T-helper 1 cell treated with Interleukin-12 subunit alpha and Interleukin-12 subunit beta and Interleukin-4 antibody, amounts not matched to agents 30 μg/mL and 1 μg/mL, for 36 hours (primary cell): ENCODE measurements around the gene CHST11.

Experiments used
- H3K27ac Mint-ChIP-seq: one replicate; pipeline ENCODE4 v1.8.0; 2021; ENCODE audit warnings: mild to moderate bottlenecking, mixed read lengths
- H3K27me3 Mint-ChIP-seq: one replicate; pipeline ENCODE4 v1.8.0; 2021; ENCODE audit warnings: low read depth, mixed read lengths
- H3K36me3 Mint-ChIP-seq: one replicate; pipeline ENCODE4 v1.8.0; 2021; ENCODE audit warnings: low read depth, mixed read lengths
- H3K4me1 Mint-ChIP-seq: one replicate; pipeline ENCODE4 v1.8.0; 2021; ENCODE audit warnings: low read depth, mixed read lengths
- H3K4me3 Mint-ChIP-seq: one replicate; pipeline ENCODE4 v1.8.0; 2021; ENCODE audit warnings: mild to moderate bottlenecking, moderate library complexity, mixed read lengths
- H3K9me3 Mint-ChIP-seq: one replicate; pipeline ENCODE4 v1.8.0; 2021; ENCODE audit warnings: mixed read lengths

Gene CHST11

DNA sequence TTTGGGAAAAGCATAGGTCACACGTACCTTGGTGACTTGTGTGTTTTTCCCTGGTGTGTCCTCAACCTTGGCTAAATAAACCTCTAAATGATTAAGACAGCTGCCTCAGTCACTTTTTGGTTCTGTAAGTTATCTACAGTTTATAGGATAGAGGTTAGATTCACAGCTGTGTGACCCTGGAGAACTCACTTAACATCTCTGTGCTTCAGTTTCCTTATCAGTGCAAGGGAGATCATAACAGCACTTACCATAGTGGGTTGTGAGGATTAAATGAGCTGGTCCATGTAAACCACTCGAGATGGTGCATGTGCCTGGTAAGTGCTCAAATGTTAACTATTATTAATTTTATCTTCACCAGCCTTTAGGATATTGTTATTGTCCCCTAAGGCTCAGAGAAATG, 35.4 kb upstream of the CHST11 start:
- Mint-ChIP-seq H3K27ac (no peak overlapping the region), H3K36me3 (no peaks in the 10 kb centered on the region), H3K4me1 (peaks cover 6% of the 10 kb centered on the region), H3K9me3 (no peaks in the 10 kb centered on the region), H3K27me3 (no peaks in the 10 kb centered on the region), H3K4me3 (no peak overlapping the region)

DNA sequence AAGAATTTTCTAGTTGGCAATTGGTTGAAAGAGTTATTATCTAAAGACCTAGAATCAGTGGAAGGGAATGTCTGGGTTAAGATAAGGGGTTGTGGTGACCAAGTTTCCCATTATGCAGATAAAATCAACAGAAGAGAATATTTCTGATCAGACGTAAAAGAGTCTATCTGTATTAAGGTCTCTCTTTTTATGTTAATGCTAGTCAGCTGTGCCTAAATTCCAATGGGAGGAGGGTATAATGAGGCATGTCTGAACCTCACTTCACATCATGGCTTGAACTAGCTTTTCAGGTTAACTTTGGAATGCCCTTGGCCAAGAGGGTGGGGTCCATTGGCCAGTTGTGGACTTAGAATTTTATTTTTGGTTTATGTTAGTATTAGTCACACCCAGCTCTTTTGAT, 34.3 kb upstream of the CHST11 start:
- Mint-ChIP-seq H3K27me3 (no peaks in the 10 kb centered on the region), H3K4me3 (no peak overlapping the region), H3K9me3 (no peaks in the 10 kb centered on the region), H3K4me1 (peaks cover 11% of the 10 kb centered on the region), H3K36me3 (peaks cover 1% of the 10 kb centered on the region), H3K27ac (no peak overlapping the region)

DNA sequence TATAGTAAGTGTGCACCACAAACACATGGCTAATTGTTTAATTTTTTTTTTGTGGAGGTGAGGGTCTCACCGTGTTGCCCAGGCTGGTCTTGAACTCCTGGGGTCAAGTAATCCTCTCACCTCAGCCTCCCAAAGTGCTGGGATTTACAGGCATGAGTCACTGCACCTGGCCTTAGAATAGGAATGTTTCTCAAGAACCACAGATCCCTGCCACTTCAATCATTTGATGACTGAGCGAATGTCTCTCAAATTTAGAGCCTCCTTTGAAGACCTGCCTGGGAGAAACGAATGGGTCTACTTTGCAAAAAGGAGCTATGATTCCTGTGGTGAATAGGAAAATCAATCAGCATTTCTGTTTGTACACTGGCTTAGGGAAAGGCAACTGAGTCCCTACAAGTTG, 33.5 kb upstream of the CHST11 start:
- Mint-ChIP-seq H3K36me3 (peaks cover 3% of the 10 kb centered on the region), H3K4me1 (peaks cover 14% of the 10 kb centered on the region), H3K27me3 (no peaks in the 10 kb centered on the region), H3K27ac (no peak overlapping the region), H3K4me3 (no peak overlapping the region), H3K9me3 (no peaks in the 10 kb centered on the region)

DNA sequence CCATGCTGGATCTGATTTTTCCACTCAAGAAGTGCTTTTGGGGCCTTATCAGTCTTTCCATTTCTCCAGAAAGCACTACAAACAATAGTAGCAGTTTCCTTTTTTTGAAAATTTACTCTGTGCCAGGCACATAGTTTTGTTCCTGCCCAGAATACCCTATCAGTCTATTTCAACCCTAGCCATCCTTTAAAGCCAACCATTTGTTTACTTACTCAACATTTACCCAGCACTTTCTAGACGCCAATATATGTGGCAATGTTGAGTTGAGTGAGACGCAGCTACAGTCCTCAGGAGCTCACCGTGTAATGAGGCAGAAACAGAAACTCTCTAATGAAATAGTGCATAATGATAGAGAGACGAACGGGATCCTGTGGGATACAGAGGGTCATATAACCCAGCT, 32.9 kb upstream of the CHST11 start:
- Mint-ChIP-seq H3K36me3 (peaks cover 4% of the 10 kb centered on the region), H3K9me3 (no peaks in the 10 kb centered on the region), H3K27me3 (no peaks in the 10 kb centered on the region), H3K4me1 (peaks cover 14% of the 10 kb centered on the region), H3K4me3 (no peak overlapping the region), H3K27ac (no peak overlapping the region)

DNA sequence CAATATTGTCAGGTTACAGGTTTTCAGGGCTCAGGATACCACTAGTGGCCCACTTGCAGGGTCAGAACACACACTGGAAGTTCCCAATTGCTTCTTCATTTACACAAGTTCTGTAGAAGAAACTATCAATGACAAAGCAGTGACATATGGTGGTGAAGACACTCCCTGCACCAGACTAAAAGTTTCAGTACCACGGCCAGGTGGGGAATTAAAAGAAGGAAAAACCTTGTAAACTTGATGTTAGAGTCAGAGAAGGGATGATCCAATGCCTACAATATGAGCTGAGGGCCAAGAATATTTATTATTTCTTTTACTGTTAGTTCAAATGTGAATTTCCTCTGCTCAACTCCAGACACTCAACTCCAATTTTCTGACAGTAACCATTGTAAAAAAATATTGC, 31.8 kb upstream of the CHST11 start:
- no peak overlapping the region for H3K4me3 Mint-ChIP-seq
- peaks cover 4% of the 10 kb centered on the region for H3K36me3 Mint-ChIP-seq
- no peak overlapping the region for H3K27ac Mint-ChIP-seq
- H3K9me3 Mint-ChIP-seq: no peaks in the 10 kb centered on the region
- H3K4me1 Mint-ChIP-seq: peaks cover 14% of the 10 kb centered on the region
- H3K27me3 Mint-ChIP-seq: no peaks in the 10 kb centered on the region

DNA sequence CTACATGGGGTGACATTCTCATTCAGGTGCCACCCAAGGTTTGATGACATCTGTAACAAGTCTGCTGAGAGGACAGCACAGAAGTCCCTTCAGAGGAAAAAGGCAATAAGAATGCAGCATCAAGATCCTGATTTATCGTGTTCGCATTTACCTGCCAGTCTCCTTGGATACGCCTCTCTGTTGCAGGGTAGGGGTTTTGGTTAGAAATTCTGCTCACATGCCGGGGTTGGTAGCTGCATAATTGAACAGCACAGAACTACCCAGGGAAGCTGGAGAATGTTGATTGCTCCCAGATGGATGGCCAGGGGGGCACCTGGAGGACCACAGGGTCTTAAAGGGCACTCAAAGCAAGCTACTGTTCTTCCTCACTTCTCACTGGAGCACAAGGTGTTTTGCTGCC, 31.1 kb upstream of the CHST11 start:
- H3K4me3 Mint-ChIP-seq: no peak overlapping the region
- no peak overlapping the region for H3K27ac Mint-ChIP-seq
- no peaks in the 10 kb centered on the region for H3K27me3 Mint-ChIP-seq
- H3K36me3 Mint-ChIP-seq: peaks cover 4% of the 10 kb centered on the region
- H3K9me3 Mint-ChIP-seq: no peaks in the 10 kb centered on the region
- peaks cover 14% of the 10 kb centered on the region for H3K4me1 Mint-ChIP-seq

DNA sequence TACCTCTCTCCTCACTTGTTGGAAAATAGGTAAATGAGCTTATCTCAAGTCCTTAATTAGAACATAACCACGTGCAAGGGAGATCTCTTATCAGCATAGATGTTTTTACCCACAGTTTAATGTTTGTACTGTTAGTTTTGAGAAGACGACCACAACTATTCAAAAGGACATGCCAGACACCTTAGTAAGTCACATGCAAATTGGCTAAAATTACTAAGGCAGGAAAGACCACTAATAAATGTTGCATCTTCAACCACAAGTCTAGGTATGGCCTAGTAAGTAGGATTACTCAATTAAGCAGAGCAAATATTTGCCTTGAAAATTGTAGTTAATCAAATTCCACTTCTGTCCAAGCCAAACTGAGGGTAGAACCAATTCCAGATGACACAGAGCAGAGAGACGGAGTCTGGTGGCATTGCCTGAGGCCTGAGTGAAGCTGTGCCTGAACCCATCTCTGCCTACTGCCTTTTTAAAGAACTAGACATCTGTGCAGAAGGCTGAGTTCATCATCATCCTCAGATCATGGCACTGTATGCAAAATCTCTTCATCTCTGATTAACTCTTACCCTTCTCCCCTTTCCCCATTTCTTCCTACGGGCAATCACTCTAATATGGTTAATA, 29.7 kb upstream of the CHST11 start:
- Mint-ChIP-seq H3K4me3 (no peak overlapping the region), H3K4me1 (peaks cover 8% of the 10 kb centered on the region), H3K9me3 (no peaks in the 10 kb centered on the region), H3K27me3 (no peaks in the 10 kb centered on the region), H3K27ac (no peak overlapping the region), H3K36me3 (peaks cover 4% of the 10 kb centered on the region)

DNA sequence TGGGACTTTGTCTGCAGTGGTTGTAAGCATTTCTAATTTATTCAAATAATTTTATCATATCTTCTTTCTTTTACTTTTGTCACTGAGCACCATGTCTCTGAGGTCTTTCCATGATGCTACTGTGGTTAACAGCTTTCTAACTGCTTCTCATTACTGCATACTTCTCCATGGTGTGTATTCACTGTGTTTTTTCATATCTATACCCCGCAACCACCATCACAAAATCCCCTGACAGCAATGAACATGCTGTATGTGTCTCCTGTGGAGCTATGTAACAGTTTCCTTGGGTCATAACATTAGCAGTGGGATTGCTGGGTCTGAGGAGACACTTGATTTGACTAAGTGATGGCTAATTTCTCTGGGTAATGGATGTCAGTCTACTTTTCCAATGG, 29.2 kb upstream of the CHST11 start:
- H3K4me1 Mint-ChIP-seq: peaks cover 8% of the 10 kb centered on the region
- H3K27me3 Mint-ChIP-seq: peaks cover 1% of the 10 kb centered on the region
- H3K27ac Mint-ChIP-seq: no peak overlapping the region
- H3K4me3 Mint-ChIP-seq: no peak overlapping the region
- peaks cover 4% of the 10 kb centered on the region for H3K36me3 Mint-ChIP-seq
- H3K9me3 Mint-ChIP-seq: no peaks in the 10 kb centered on the region

DNA sequence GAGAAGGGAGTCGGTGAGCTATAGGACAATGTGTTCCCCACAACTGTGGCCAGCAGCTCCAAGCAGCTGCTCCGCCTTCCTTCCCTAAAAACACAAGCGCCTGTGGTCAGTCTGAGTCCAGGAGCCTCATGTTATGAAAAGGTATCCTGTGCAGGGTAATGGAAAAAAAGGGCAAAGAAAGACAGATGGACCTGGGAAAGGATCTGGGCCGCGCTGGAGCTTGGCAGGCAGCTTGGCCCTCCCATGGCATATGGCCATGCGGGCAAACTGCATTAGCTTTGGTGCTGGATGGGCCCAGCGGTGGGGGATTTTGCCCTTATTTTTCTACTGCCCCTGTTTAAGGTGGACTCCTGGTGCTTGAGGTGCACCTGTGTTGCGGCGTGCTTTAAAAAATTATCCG, 23.7 kb upstream of the CHST11 start:
- Mint-ChIP-seq H3K9me3 (no peaks in the 10 kb centered on the region), H3K27ac (no peak overlapping the region), H3K4me1 (peaks cover 2% of the 10 kb centered on the region), H3K27me3 (peaks cover 27% of the 10 kb centered on the region), H3K4me3 (no peak overlapping the region), H3K36me3 (peaks cover 5% of the 10 kb centered on the region)

DNA sequence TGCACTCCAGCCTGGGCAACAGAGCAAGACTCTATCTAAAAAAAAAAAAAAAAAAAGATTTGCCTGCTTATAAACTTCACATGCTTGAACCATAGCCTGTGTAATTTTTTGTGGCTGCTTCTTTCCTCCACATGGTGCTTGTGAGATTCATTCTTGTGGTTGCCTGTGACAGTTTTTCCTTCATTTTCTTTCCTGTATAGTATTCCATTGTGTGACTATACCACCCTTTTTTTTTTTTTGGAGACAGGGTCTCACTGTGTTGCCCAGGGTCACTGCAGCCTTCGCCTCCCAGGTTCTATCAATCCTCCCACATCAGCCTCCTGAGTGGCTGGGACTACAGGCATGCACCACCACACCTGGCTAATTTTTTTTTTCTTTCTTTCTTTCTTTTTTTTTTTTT, 22.6 kb upstream of the CHST11 start:
- H3K27me3 Mint-ChIP-seq: peaks cover 27% of the 10 kb centered on the region

DNA sequence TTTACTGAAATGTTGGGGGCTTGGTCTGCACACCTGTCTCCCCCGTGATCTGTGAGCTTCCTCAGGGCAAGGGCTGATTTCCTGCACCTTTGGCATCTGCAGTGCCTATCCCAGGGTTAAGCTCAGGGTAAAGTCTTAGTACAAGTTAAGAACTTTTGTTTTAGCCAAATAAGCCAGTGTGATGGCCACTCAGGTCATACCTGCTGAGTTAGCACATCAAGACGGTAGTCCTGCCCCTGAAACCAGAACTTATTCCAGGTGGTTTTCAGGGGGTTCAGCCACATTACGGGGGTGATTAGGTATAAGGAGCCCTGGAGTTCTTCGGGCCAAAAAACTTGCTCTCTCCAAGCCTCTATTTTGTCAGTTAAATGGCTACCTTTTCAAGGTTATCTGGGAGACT, 21.6 kb upstream of the CHST11 start:
- Mint-ChIP-seq H3K9me3 (no peaks in the 10 kb centered on the region), H3K27me3 (peaks cover 27% of the 10 kb centered on the region), H3K4me1 (peaks cover 2% of the 10 kb centered on the region), H3K4me3 (no peak overlapping the region), H3K27ac (no peak overlapping the region), H3K36me3 (peaks cover 2% of the 10 kb centered on the region)

More for the DNA sequence above, 22.6 kb upstream of the CHST11 start:
- H3K27ac Mint-ChIP-seq: no peak overlapping the region
- H3K4me1 Mint-ChIP-seq: peaks cover 2% of the 10 kb centered on the region
- peaks cover 2% of the 10 kb centered on the region for H3K36me3 Mint-ChIP-seq
- H3K9me3 Mint-ChIP-seq: no peaks in the 10 kb centered on the region
- H3K4me3 Mint-ChIP-seq: no peak overlapping the region

DNA sequence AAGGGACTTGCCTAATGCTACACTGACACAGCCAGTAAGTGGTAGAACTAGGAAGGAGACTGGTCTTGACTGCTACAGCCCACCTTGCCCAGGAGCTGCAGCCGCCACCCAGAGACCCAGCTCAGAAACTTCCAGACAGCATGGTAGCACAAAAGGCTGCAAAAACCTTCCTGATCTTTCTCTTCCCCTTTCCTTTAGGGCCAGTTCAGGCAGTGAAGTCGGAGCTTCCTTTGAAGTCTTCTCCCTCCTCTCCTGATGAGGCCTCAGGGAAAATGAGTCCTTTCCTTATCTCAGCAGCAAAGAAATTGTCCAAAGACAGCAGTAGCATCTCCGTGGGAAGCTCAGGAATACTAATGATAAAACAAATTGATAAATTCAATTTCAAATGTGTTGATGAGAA, 21.0 kb upstream of the CHST11 start:
- no peak overlapping the region for H3K27ac Mint-ChIP-seq
- H3K27me3 Mint-ChIP-seq: peaks cover 27% of the 10 kb centered on the region
- no peaks in the 10 kb centered on the region for H3K9me3 Mint-ChIP-seq
- peaks cover 2% of the 10 kb centered on the region for H3K36me3 Mint-ChIP-seq
- H3K4me1 Mint-ChIP-seq: peaks cover 2% of the 10 kb centered on the region
- H3K4me3 Mint-ChIP-seq: no peak overlapping the region

DNA sequence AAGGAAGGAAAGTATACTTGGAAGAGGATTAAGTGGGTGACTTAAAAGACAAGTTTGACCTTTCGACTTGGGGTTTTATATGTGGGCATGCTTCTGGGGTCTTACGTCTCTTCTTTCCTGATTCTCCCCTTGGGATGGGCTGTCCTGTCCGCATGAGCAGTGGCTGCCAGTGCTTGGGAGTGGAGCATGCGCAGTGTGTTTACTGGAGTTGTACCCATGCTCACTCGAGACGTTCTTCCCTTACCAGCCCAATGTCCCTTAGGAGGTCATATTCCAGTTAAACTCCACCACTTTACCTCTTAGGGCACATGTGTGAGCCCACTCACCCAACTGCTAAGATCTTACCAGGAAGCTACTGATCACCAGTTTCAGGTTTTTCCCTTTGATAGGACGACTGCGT, 20.0 kb upstream of the CHST11 start:
- Mint-ChIP-seq H3K9me3 (no peaks in the 10 kb centered on the region), H3K36me3 (peaks cover 2% of the 10 kb centered on the region), H3K4me3 (no peak overlapping the region), H3K27me3 (peaks cover 27% of the 10 kb centered on the region), H3K27ac (no peak overlapping the region), H3K4me1 (peaks cover 2% of the 10 kb centered on the region)

DNA sequence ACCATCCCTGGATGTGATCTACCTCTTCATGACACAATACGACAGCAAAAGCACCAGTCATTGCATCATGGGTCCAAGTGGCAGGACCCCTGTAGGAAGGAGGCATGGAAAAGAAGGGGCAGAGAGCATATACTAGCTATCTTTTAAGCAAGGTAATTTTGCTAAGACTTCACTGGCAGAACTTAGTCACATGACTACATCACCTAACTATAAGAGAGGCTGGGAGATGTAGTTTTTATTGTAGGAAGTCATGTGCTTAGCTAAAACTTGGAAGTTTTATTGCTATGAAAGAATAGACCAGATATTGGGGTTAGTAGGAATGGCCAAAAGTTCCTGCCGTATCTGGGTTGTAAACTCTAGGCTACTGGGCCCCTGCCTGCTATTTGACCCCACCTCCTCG, 18.6 kb upstream of the CHST11 start:
- Mint-ChIP-seq H3K27ac (no peak overlapping the region), H3K4me1 (peaks cover 2% of the 10 kb centered on the region), H3K27me3 (peaks cover 22% of the 10 kb centered on the region), H3K36me3 (peaks cover 2% of the 10 kb centered on the region), H3K9me3 (no peaks in the 10 kb centered on the region), H3K4me3 (no peak overlapping the region)

DNA sequence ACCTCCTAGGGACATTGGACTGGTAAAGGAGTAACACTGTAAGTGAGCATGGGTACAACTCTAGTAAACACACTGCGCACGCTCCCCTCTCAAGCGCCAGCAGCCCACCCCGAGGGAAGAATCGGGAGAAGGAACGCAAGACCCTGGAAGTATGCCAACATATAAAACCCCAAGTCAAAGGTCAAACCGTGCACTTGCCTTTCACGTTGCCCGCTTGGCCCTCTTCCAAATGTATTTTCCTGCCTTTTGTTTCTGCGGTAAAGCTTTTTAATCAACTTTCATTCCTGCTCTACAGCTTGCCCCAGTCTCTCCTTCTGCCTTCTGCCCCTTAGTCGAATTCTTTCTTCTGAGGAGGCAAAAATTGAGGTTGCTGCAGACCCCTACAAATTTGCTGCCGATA, 17.6 kb upstream of the CHST11 start:
- H3K4me3 Mint-ChIP-seq: no peak overlapping the region
- peaks cover 22% of the 10 kb centered on the region for H3K27me3 Mint-ChIP-seq
- H3K36me3 Mint-ChIP-seq: peaks cover 2% of the 10 kb centered on the region
- H3K4me1 Mint-ChIP-seq: peaks cover 2% of the 10 kb centered on the region
- H3K27ac Mint-ChIP-seq: no peak overlapping the region
- no peaks in the 10 kb centered on the region for H3K9me3 Mint-ChIP-seq

DNA sequence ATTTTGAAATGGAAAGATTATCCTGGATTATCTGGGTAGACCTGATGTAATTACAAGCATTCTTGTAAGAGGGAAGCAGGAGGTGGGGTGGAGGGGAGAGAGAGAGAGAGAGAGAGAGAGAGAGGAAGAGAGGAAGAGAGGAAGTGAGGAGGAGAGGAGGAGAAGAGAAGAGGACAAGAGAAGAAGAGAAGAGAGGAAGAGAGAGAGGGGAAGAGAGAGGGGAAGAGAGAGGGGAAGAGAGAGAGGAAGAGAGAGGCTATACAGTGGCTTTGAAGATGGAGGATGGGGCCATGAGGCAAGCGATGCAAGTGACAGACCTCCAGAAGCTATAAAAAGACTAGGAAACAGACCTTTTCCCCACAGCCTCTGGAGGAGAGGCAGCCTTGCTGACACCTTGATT, 13.7 kb upstream of the CHST11 start:
- no peaks in the 10 kb centered on the region for H3K36me3 Mint-ChIP-seq
- H3K27me3 Mint-ChIP-seq: no peaks in the 10 kb centered on the region
- H3K9me3 Mint-ChIP-seq: no peaks in the 10 kb centered on the region
- no peak overlapping the region for H3K27ac Mint-ChIP-seq
- H3K4me1 Mint-ChIP-seq: no peaks in the 10 kb centered on the region
- no peak overlapping the region for H3K4me3 Mint-ChIP-seq
